AG04449 (cell line): ENCODE data around the gene ARHGEF12.

Experiments used
- CTCF ChIA-PET: fragments of 350-600 bp; formaldehyde crosslinking; extraction: SDS; loops from one replicate; lab custom pipeline; 2021; ENCODE audit warnings: antibody characterized with exemption; lab: Yijun Ruan, JAX
- POLR2A ChIA-PET: fragments of 400-600, 350-600 bp; formaldehyde crosslinking; extraction: SDS; loops from one replicate; lab custom pipeline; 2020; ENCODE audit warnings: antibody characterized with exemption, inconsistent platforms; lab: Yijun Ruan, JAX
- DNase-seq: peaks from one replicate; pipeline ENCODE4 v3.0.0-alpha.2; 2010; ENCODE audit warnings: low read depth, low spot score
- H3K4me3 ChIP-seq: 2 replicates; pipeline ENCODE4 v1.5.1; 2011; ENCODE audit warnings: low read depth, mild to moderate bottlenecking, control low read depth, low read length
- TF ChIP-seq, protein P1 (sequence below): IDR thresholded peaks from one replicate; pipeline ENCODE4 v1.5.1; 2011; ENCODE audit warnings: mild to moderate bottlenecking, moderate library complexity, low read length, control low read depth, inconsistent platforms; ENCODE audit not compliant: insufficient read depth; ENCODE audit errors: missing control alignments

Gene ARHGEF12

DNA sequence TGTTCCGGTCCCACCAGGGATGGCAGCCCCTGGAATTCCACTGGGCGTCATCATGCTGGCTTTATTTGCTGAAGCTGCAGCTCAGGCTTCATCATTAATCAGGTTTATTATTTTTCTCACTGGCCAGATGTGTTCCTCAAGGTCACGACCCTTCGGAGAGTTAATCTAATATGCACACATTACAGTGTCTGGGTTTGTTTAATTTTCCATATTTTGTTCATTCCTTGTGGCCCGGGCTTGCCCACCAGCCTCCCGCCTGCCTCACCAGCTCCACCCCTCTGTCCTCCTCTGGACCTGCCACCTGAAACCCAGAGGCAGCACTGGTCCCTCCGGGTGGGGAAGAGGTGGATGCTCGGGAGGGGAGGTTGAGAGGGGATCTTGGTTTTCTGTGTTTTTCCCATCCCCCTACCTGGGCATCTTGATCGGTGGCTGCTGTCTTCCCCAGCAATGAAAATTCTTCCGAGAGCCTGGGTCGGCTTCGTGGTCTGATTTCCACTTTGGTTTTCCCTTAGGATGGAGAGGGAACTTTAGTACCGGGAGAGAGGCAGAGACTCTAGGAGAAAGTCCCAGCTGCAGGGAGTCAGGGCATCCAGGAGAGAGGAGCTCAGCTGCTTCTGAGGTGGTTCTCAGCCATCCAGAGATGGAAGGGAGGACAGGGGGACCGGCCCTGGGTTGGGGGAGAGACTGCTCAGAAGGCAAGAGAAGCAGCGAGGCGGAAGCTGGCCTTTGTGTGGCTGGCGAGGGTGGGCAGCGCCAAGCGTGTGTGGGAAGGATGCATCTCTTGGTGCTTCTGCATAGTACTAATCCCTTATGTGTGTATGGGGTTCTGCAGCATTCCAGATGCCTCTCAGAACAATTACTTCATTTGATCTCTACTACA lies 177.5 kb downstream of the ARHGEF12 start:
- H3K4me3 ChIP-seq = no peak overlapping the region
- POLR2A ChIA-PET = no interaction called here
- TF ChIP-seq, protein P1, sequence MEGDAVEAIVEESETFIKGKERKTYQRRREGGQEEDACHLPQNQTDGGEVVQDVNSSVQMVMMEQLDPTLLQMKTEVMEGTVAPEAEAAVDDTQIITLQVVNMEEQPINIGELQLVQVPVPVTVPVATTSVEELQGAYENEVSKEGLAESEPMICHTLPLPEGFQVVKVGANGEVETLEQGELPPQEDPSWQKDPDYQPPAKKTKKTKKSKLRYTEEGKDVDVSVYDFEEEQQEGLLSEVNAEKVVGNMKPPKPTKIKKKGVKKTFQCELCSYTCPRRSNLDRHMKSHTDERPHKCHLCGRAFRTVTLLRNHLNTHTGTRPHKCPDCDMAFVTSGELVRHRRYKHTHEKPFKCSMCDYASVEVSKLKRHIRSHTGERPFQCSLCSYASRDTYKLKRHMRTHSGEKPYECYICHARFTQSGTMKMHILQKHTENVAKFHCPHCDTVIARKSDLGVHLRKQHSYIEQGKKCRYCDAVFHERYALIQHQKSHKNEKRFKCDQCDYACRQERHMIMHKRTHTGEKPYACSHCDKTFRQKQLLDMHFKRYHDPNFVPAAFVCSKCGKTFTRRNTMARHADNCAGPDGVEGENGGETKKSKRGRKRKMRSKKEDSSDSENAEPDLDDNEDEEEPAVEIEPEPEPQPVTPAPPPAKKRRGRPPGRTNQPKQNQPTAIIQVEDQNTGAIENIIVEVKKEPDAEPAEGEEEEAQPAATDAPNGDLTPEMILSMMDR = no peak
- CTCF ChIA-PET = interaction anchor here (0.9 to 2.3 kb wide), 8 partner anchors 12 to 289 kb away, joined by 3 to 14 read pairs (median 4); no protein-coding TSS in a partner anchor
- DNase-seq = no peak

DNA sequence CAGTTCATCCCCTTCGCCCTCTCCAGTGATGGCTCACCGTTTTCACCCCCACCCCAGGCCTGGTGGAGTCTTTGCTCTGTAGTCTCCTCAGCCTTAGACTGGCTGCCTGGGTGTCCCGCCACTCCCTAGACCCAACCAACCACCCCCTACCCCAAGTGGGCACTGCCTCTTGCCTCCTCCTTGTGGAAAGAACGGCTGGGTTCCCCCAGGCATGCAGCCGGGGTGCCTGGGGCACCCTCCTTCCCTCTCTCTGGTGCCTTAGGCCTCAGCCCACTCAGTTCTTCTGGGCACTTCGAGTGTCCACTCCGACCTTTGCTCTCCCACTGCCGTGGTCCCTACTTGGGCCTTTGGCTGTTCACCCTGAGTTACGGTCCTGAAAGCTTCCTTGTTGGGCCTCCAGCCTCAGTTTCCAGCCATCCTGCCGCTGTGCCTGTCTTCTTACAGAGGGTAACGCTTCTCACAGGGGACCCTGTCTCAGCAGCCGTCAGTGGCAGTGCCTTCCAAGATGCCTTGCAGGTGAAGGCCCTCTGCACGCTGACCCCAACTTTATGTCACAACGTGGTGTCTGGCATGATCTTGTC lies 178.4 kb downstream of the ARHGEF12 start:
- TF ChIP-seq, protein P1 = no peak
- no peak overlapping the region for H3K4me3 ChIP-seq
- ChIA-PET CTCF (interaction anchor here (1.0 to 2.3 kb wide), 3 partner anchors 26 to 170 kb away, joined by 3 to 14 read pairs (median 6); no protein-coding TSS in a partner anchor), POLR2A (no interaction called here)
- DNase-seq = no peak

DNA sequence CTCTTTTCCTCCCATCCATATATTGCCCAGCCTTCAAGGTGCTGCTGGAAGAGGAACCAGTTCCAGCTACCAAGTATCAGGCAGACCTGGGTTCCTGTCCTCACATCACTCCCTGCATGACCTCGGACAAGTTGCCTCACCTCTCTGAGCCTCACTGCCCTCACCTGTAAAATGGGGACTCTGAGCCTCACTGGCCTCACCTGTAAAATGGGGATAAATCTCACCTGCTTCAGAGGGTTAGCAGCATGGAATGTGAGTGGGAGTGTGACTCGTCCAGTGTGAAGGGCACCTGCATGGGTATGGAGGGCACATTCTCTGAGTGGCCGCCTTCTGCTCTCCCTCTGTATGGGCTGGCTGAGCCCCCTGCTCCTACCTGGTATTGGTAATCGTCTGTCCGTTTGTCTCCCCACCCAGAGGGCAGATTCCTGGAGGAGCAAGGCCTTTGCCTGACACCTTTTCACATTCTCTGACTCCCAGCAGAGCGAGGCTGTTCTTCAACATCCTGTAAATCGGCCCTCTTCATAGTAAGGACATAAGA lies 179.0 kb downstream of the ARHGEF12 start:
- ChIA-PET POLR2A (no interaction called here), CTCF (interaction anchor here (2.3 to 5.1 kb wide), 2 partner anchors 169 to 171 kb away, joined by 14 to 23 read pairs; no protein-coding TSS in a partner anchor)
- no peak overlapping the region for H3K4me3 ChIP-seq
- TF ChIP-seq, protein P1 = no peak
- DNase-seq = no peak

DNA sequence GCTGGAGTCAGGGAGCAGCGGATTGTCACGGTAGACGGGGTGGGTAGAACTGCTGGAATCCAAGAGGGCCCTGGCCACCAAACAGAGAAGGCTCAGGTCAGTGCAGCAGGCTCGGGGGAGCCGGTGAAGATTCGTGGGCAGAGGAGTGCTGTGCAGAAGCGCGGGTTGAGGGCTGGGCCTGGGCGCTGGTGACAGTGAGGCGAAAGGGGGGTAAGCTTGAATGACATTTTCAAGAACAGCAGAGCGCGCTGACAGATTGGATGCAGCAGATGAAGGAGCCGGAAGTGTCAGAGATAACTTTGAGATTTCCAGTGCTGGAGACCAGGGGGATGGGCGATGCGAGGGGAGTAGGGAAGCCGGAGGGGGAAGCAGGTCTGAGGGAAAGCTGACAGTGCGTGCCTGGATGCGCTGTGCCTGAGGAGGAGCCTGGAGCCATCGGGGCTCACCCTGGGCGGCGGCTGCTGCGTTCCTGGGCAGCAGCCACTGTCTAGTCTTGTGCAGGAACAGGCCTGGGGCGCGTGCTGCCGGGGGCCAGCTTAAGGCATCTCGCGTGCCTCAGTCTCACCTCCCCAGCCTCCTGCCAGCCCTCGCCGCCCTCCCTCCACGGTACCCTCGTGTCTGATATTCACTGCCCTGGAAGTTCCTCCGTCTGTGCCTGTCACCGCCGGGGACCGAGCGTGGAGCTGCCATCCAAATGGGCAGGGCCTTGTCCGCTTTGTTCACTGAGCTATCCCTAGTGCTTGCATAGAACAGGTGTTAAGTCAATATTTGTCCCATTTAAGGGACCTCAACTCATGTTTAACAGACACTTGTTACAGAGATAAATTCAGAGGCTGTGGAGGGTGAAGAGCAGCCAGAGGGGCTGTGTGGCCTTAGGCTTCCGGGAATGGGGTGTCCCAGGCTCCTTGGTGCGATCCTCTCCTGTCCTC lies 180.5 kb downstream of the ARHGEF12 start:
- TF ChIP-seq, protein P1 = no peak
- ChIA-PET POLR2A (no interaction called here), CTCF (interaction anchor here (1.0 to 5.1 kb wide), 3 partner anchors 8 to 169 kb away, joined by 3 to 23 read pairs (median 6); no protein-coding TSS in a partner anchor)
- no peak overlapping the region for H3K4me3 ChIP-seq
- DNase-seq = no peak

DNA sequence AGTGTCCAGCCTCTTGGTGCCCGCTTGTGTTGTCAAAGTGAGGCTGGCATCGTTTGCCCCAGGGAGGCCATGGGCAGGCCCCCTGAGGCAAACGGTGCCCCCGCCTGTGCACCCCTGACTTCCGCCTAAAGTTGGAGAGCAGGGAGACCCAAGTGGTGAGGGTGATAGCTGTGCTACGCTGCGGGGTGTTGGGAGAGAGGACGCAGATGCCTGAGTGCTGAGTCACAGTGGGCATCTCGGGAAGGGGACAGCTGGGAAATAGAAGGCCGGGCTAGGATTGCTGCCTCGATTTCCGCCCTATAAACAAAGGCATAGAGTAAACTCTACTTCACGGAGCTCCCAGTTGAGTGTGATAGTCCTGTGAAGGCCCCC lies 181.2 kb downstream of the ARHGEF12 start:
- ChIA-PET POLR2A (no interaction called here), CTCF (interaction anchor here (1.5 to 5.1 kb wide), 2 partner anchors 9 to 168 kb away, joined by 6 to 23 read pairs; no protein-coding TSS in a partner anchor)
- TF ChIP-seq, protein P1 = no peak
- no peak for DNase-seq
- no peak overlapping the region for H3K4me3 ChIP-seq
